Cardiac fibroblast (primary cell): Measurements from ENCODE around the gene FBXO17.
"Not testable (repeated sequence)": the region's sequence is repeated elsewhere in the genome, so short reads cannot be mapped to it uniquely, and the experiment has no call there.

Experiments used
- DNase-seq, 2 donors: peaks; one replicate each; pipeline versions ENCODE4 v3.0.0 to v3.0.0-alpha.2; 2010; ENCODE audit warnings: low read depth in 2 of 2
- H3K4me3 ChIP-seq, 2 donors: replicated peaks in 1 of 2; 1 replicate in 1 of 2; 2 replicates in 1 of 2; pipeline ENCODE4 v1.5.1; 2011; ENCODE audit warnings: low read depth in 2 of 2, low read length in 2 of 2, mild to moderate bottlenecking in 2 of 2, moderate library complexity in 1 of 2
- TF ChIP-seq, protein P1 (sequence below): IDR thresholded peaks from one replicate; pipeline ENCODE4 v1.5.1; 2011; ENCODE audit warnings: low read depth, mild to moderate bottlenecking, low read length, inconsistent platforms

FBXO17 gene

DNA sequence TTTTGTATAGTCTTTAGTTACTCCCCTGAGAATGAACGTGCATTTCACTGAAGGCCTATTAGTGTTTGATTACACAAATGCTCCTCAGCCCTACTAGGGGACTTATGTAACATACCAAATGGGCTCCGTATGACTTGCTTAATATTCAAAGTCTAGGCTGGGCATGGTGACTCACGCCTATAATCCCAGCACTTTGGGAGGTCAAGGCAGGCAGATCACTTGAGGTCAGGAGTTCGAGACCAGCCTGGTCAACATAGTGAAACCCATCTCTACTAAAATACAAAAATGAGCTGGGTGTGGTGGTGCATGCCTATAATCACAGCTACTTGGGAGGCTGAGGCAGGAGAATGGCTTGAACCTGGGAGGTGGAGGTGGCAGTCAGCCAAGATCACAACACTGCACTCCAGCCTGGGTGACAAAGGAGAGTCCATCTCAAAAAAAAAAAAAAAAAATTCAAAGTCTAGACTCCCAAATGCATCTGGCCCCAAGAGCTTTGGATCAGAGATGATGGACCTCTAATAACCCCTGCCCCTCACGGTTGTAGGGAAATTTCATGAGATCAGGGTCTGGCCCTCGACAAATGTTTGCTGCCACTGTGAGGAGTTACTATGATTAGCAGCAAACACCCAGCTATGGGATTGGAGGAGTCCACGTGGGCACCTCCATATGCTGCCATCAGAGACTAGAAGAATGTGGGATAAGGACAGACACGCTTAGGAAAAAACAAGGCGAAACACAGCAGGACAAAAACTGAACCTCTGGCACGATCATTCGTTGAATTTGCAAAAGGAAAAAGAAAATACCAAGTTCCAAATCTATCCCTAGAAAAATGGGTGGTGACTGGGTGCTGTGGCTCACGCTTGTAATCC lies 4.6 kb downstream of the FBXO17 start:
- TF ChIP-seq, protein P1, sequence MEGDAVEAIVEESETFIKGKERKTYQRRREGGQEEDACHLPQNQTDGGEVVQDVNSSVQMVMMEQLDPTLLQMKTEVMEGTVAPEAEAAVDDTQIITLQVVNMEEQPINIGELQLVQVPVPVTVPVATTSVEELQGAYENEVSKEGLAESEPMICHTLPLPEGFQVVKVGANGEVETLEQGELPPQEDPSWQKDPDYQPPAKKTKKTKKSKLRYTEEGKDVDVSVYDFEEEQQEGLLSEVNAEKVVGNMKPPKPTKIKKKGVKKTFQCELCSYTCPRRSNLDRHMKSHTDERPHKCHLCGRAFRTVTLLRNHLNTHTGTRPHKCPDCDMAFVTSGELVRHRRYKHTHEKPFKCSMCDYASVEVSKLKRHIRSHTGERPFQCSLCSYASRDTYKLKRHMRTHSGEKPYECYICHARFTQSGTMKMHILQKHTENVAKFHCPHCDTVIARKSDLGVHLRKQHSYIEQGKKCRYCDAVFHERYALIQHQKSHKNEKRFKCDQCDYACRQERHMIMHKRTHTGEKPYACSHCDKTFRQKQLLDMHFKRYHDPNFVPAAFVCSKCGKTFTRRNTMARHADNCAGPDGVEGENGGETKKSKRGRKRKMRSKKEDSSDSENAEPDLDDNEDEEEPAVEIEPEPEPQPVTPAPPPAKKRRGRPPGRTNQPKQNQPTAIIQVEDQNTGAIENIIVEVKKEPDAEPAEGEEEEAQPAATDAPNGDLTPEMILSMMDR = no peak
- no peak overlapping the region for H3K4me3 ChIP-seq
- DNase-seq = peak in 1 of 2 donors; percentile 50

DNA sequence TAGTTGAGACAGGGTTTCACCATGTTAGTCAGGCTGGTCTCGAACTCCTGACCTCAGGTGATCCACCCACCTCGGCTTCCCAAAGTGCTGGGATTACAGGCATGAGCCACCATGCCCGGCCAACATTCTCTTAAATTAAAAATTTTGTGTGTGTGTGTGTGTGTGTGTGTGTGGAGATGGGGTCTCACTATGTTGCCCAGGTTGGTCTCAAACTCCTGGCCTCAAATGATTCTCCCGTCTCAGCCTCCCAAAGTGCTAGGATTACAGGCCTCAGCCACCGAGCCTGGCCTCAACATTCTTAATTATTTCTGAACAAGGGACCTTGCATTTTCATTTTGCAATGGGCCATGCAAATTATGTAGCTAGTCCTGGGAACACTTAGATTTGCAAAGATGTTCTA lies 9.4 kb downstream of the FBXO17 start:
- H3K4me3 ChIP-seq, DNase-seq: not testable (repeated sequence)

DNA sequence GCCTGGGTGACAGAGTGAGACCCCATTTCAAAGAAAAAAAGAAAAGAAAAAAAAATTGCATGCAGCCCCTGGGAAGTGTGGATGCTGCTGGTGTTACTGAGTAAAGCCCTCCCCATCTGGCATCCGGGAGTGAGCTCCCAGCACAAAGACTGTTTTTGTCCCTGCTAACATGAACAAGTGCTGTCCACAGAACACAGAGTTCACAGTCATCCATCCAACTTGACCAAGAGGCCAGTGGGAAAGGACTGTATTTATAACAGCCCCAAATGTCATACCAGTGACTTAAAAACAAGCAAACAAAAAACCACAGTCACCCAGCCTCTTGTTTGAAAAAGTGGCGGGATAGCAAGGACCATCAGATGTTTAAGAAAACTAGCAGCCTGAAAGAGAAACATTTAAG lies 10.8 kb downstream of the FBXO17 start:
- no peak overlapping the region for H3K4me3 ChIP-seq
- TF ChIP-seq, protein P1 = no peak
- no peak for DNase-seq

DNA sequence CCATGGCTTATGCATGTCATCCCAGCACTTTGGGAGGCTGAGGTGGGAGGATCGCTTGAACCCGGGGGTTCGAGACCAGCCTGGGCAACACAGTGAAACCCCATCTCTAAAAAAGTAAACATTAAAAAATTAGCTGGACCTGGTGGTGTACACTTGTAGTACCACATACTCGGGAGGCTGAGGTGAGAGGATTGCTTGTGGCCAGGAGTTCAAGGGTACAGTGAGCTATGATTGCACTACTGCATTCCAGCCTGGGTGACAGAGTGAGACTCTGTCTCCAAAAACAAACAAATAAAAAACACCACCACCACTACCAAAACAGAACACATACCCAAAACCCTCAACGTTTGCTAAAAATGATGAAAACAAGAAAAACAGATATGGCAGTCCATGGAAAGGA lies 15.9 kb downstream of the FBXO17 start:
- TF ChIP-seq, protein P1 = no peak
- no peak overlapping the region for H3K4me3 ChIP-seq
- DNase-seq = no peak

DNA sequence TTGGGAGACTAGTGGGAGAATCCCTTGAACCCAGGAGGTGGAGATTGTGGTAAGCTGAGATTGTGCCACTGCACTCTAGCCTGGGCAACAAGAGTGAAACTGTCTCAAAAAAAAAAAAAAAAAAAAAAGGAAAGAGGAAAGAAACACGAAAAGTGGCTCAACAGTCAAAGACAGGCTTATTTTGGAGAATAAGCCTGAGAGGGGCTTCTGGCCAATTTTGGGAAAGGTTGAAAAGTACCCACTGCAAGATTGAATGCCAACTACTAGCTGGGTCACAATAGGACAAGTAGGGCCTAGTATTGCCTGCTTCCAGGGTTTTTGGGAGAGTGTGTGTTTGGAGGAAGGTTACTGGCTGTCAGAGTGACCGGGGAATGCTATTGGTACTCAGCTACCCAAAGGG lies 17.2 kb downstream of the FBXO17 start:
- H3K4me3 ChIP-seq = no peak overlapping the region
- no peak for DNase-seq
- TF ChIP-seq, protein P1 = no peak

DNA sequence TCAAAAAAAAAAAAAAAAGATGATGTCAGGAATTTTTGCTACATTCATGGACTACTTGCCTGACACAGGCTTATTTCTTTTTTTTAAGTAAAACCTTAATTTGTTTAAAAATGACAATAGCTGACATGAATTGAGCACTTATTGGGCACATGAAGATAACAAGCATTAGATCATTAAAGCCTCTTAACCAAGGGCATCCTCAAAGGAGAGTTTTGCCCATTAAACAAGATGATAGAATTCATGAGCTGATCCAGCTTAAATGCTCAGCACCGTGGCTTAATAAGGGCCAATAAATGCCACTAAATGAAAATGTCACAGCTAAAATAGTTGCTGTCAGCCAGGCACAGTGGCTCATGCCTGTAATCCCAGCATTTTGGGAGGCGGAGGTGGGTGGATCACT lies 19.3 kb downstream of the FBXO17 start:
- no peak for DNase-seq
- TF ChIP-seq, protein P1 = no peak
- no peak overlapping the region for H3K4me3 ChIP-seq

DNA sequence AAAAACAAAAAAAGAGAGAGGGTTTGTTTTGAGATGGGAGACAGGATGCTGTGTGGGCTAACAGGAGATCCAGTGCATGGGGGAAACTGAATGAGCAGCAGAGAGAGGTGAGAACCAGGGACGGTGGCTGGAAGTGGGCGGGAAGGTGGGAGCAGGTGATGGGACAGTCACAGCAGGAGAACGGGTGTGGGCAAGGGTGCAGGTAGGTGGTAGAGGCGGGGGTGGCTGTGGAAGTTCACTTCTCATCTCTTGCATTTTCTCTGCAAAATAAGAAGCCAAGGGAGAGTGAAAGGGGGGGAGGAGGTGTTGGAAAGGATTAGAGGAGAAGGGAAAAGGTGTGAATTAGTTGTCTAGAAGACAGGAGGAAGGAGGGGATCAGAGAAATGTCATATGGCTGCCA lies 21.9 kb downstream of the FBXO17 start:
- no peak for DNase-seq
- no peak overlapping the region for H3K4me3 ChIP-seq

More for the DNA sequence above, 21.9 kb downstream of the FBXO17 start:
- TF ChIP-seq, protein P1 = no peak
